Posterior vena cava (tissue), 2 donors: ENCODE results near the gene TICRR. TPM values are rescaled to one million over a fixed set of nuclear protein-coding genes. Genes with fewer than 3 reads are reported as not detected.
A peak's percentile ranks its signal among the peaks of the same experiment; 100 is the strongest.

Experiments used
- DNase-seq: peaks from one replicate; pipeline ENCODE4 v3.0.0-alpha.2; 2020; ENCODE audit warnings: low spot score
- intact Hi-C, 2 donors: fragments of 100-400 bp; cut with DNase I; formaldehyde crosslinking; loops; one replicate each; pipeline versions ENCODE4 v1.14.1 to v1.14.2; 2022 to 2023
- total RNA-seq, 2 donors: library from RNA; stranded (reverse); fragmentation: NEBNext Ultra II Directional; extraction: Animal tissue kit (Norgen Biotek cat#: 25700); gene quantifications; one replicate each; pipeline ENCODE4 v1.2.1, GENCODE V29; 2021
- donor health status: DM: yes; HTN: yes; CAD: no.
- donor health status: DM: yes; HTN: yes; CAD: no.

TICRR gene
- total RNA-seq, 2 donors from 2014 or later: 0.09 to 0.10 TPM

- DNase-seq: no peak
- intact Hi-C loops: loop anchor here in 1 of 2 donors (5.0 to 10.0 kb wide), 3 partner anchors 44 to 99 kb away; partner anchors contain the start of genes PEX11A and WDR93
These were observed 73.1 kb downstream of the TICRR start for GRCh38 chr15:89648106-89649012.

GRCh38 chr15:89649013-89649625 lies 73.8 kb downstream of the TICRR start:
- intact Hi-C loops: loop anchor here in 1 of 2 donors (5.0 to 10.0 kb wide), 3 partner anchors 43 to 98 kb away; partner anchors contain the start of genes PEX11A and WDR93
- DNase-seq: no peak

GRCh38 chr15:89649716-89650115 lies 74.4 kb downstream of the TICRR start:
- no peak for DNase-seq
- intact Hi-C loops: loop anchor here in 1 of 2 donors (5.0 to 10.0 kb wide), 3 partner anchors 43 to 98 kb away; partner anchors contain the start of genes PEX11A and WDR93

GRCh38 chr15:89652131-89652530 lies 76.9 kb downstream of the TICRR start:
- intact Hi-C loops: no loop called here
- DNase-seq: no peak

- no peak for DNase-seq
- intact Hi-C loops: no loop called here
These were observed 77.4 kb downstream of the TICRR start for GRCh38 chr15:89652666-89653065.

- DNase-seq: no peak
- intact Hi-C loops: no loop called here
These were observed 78.3 kb downstream of the TICRR start for GRCh38 chr15:89653578-89653977.

- intact Hi-C loops: no loop called here
- no peak for DNase-seq
These were observed 79.1 kb downstream of the TICRR start for GRCh38 chr15:89654301-89654761.

GRCh38 chr15:89654847-89655805 lies 79.9 kb downstream of the TICRR start, which contains the start of gene KIF7:
Gene KIF7, minus strand, starts transcription at chr15:89655467. Its CDS starts 2,537 bp downstream, at chr15:89652930.
- intact Hi-C loops: no loop called here

GRCh38 chr15:89656116-89656815 lies 81.0 kb downstream of the TICRR start:
- no peak for DNase-seq
- intact Hi-C loops: no loop called here

More at GRCh38 chr15:89654847-89655805, 79.9 kb downstream of the TICRR start, which contains the start of gene KIF7:
- DNase-seq: no peak

GRCh38 chr15:89657686-89658200 lies 82.5 kb downstream of the TICRR start:
- no peak for DNase-seq
- intact Hi-C loops: no loop called here

GRCh38 chr15:89659295-89659694 lies 84.0 kb downstream of the TICRR start:
- intact Hi-C loops: no loop called here
- DNase-seq: no peak

GRCh38 chr15:89660556-89660955 lies 85.3 kb downstream of the TICRR start:
- intact Hi-C loops: no loop called here

GRCh38 chr15:89662893-89663626 lies 87.8 kb downstream of the TICRR start:
- intact Hi-C loops: no loop called here
- DNase-seq: peak; percentile 91

More at GRCh38 chr15:89660556-89660955, 85.3 kb downstream of the TICRR start:
- DNase-seq: no peak

GRCh38 chr15:89664441-89665350 lies 89.4 kb downstream of the TICRR start:
- DNase-seq: no peak
- intact Hi-C loops: no loop called here

GRCh38 chr15:89665449-89666181 lies 90.3 kb downstream of the TICRR start:
- intact Hi-C loops: no loop called here
- peak; percentile 90 for DNase-seq
